Smooth muscle cell (in vitro differentiated cells): ENCODE measurements around the gene ZNF277. TPM values are rescaled to one million over a fixed set of nuclear protein-coding genes. Genes with fewer than 3 reads are reported as not detected.

ENCODE experiments used
- DNase-seq: peaks from one replicate; lab custom pipeline; 2025; ENCODE audit not compliant: unreplicated experiment; lab: John Stamatoyannopoulos, UW
- H2AFZ ChIP-seq: fragments of 200-600 bp; sonication (generic); 2 replicates; pipeline ENCODE4 v1.6.0; 2016; ENCODE audit warnings: antibody characterized with exemption, low read depth, mild to moderate bottlenecking
- H3F3A ChIP-seq: fragments of 200-600 bp; sonication (generic); 2 replicates; pipeline ENCODE4 v1.6.0; 2017; ENCODE audit warnings: antibody characterized with exemption, low read depth
- H3K27ac ChIP-seq: fragments of 200-600 bp; sonication (generic); 2 replicates; pipeline ENCODE4 v1.5.1; 2016; ENCODE audit warnings: low read depth, mild to moderate bottlenecking
- H3K27me3 ChIP-seq: fragments of 200-600 bp; sonication (generic); 2 replicates; pipeline ENCODE4 v1.6.1; 2016; ENCODE audit warnings: low read depth, mild to moderate bottlenecking
- H3K36me3 ChIP-seq: fragments of 200-600 bp; sonication (generic); 2 replicates; pipeline ENCODE4 v1.5.1; 2016; ENCODE audit warnings: low read depth
- H3K4me1 ChIP-seq: fragments of 200-600 bp; sonication (generic); 2 replicates; pipeline ENCODE4 v1.5.1; 2016; ENCODE audit warnings: low read depth
- H3K4me2 ChIP-seq: fragments of 200-600 bp; sonication (generic); 2 replicates; pipeline ENCODE4 v1.6.0; 2016; ENCODE audit warnings: mild to moderate bottlenecking
- H3K4me3 ChIP-seq: fragments of 200-600 bp; sonication (generic); 2 replicates; pipeline ENCODE4 v1.5.1; 2016; ENCODE audit warnings: mild to moderate bottlenecking
- H3K79me2 ChIP-seq: fragments of 200-600 bp; sonication (generic); 2 replicates; pipeline ENCODE4 v1.6.0; 2016; ENCODE audit warnings: low read depth, mild to moderate bottlenecking
- H3K9ac ChIP-seq: fragments of 200-600 bp; sonication (generic); 2 replicates; pipeline ENCODE4 v1.6.0; 2016; ENCODE audit warnings: low read depth
- H3K9me3 ChIP-seq: fragments of 200-600 bp; sonication (generic); replicated peaks from 2 replicates; pipeline ENCODE4 v1.5.1; 2016; ENCODE audit warnings: low read depth
- H4K20me1 ChIP-seq: fragments of 200-600 bp; sonication (generic); 2 replicates; pipeline ENCODE4 v1.6.0; 2016; ENCODE audit warnings: low read depth
- CTCF ChIP-seq: fragments of 200-600 bp; sonication (generic); IDR thresholded peaks from 2 replicates; pipeline ENCODE4 v1.5.1; 2017; ENCODE audit warnings: borderline replicate concordance, mild to moderate bottlenecking, antibody characterized with exemption; ENCODE audit not compliant: insufficient read depth, poor library complexity, severe bottlenecking
- WGBS: methylation state at CpG from one replicate; pipeline ENCODE4 v1.1.7; 2016; ENCODE audit warnings: low lambda C conversion rate; 5-methylcytosine and 5-hydroxymethylcytosine counted together
- polyA plus RNA-seq: library from polyadenylated mRNA; unstranded; fragments of >200 nt; fragmentation: Nextera tagmentation; extraction: Ambion mirVana; gene quantifications from 2 replicates; pipeline ENCODE4 v1.2.1, GENCODE V29; 2016
- total RNA-seq: library from RNA; depleted of rRNA; stranded (reverse); fragments of >200 nt; gene quantifications from 2 replicates; pipeline ENCODE4 v1.2.3, GENCODE V29; 2014

The ZNF277 gene
- total and polyA plus RNA-seq, 2 experiments from 2014 or later = 8.4 to 28.0 TPM

- H3F3A ChIP-seq = no peaks in the 10 kb centered on the region
- H3K4me3 ChIP-seq = no peak overlapping the region
- no peaks in the 10 kb centered on the region for H3K27me3 ChIP-seq
- H2AFZ ChIP-seq = no peak overlapping the region
- no peaks in the 10 kb centered on the region for H3K9me3 ChIP-seq
- 97% methylated on average over 1 of the region's 1 CpG for WGBS
- no peak overlapping the region for H3K27ac ChIP-seq
- peaks cover 9% of the 10 kb centered on the region for H3K36me3 ChIP-seq
- H3K4me1 ChIP-seq = no peaks in the 10 kb centered on the region
- H3K4me2 ChIP-seq = no peak overlapping the region
- TF ChIP-seq CTCF = no peak
- H3K9ac ChIP-seq = no peak overlapping the region
- no peak for DNase-seq
- no peaks in the 10 kb centered on the region for H3K79me2 ChIP-seq
- no peaks in the 10 kb centered on the region for H4K20me1 ChIP-seq
These were observed 121.1 kb downstream of the ZNF277 start for GRCh38 chr7:112327566-112327965.

DNA sequence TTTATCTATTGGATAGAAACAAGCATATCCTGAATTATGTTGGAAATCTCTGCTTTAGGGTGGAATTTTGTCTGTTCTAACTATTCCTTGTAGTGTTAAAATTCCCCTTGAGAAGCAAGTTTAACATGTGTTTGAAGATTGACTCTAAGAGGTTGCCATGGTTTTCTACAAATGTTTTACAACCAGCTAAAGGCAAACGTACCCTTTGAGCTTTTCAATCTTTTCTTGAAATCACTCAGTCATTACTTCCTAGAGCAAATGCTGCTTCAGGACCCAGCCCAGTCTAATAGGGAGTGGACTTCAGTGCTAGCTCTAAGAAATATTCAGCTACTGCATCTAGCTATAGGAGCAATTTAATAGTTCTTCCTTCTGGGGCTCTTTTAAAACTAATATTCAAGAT is 125.0 kb downstream of the ZNF277 start:
- Histone ChIP-seq H4K20me1 (no peaks in the 10 kb centered on the region), H3K9ac (no peak overlapping the region), H3K9me3 (no peaks in the 10 kb centered on the region), H3F3A (no peaks in the 10 kb centered on the region), H3K27ac (no peak overlapping the region), H3K4me3 (no peak overlapping the region), H3K79me2 (no peaks in the 10 kb centered on the region), H3K4me1 (no peaks in the 10 kb centered on the region), H3K27me3 (no peaks in the 10 kb centered on the region), H3K4me2 (no peak overlapping the region), H2AFZ (no peak overlapping the region), H3K36me3 (peaks cover 4% of the 10 kb centered on the region)
- no peak for TF ChIP-seq CTCF
- DNase-seq = no peak
- WGBS = 67% methylated on average over 1 of the region's 1 CpG

DNA sequence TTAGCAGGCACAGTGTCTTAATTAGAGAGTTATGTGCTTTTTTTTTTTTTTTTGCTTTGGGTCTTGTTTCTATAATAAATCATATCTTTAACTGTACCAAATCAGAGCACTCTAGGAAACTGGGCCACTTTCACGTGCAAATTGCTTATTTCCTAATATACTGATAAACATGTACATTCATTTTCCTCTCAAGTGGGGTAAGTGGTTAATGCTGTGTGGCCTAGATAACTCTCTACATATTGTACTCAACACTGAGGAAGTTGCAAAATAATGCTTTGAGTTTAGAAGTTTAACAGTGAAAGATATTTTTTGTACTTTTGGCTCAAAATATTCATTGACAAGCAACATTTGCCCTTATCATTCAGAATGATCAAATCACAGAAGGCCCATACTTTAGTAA is 127.9 kb downstream of the ZNF277 start:
- Histone ChIP-seq H3K4me1 (no peaks in the 10 kb centered on the region), H3K79me2 (no peaks in the 10 kb centered on the region), H3K4me2 (no peak overlapping the region), H3K4me3 (no peak overlapping the region), H3K27me3 (no peaks in the 10 kb centered on the region), H2AFZ (no peak overlapping the region), H3K9me3 (no peaks in the 10 kb centered on the region), H3F3A (no peaks in the 10 kb centered on the region), H4K20me1 (no peaks in the 10 kb centered on the region), H3K36me3 (no peaks in the 10 kb centered on the region), H3K27ac (no peak overlapping the region), H3K9ac (no peak overlapping the region)
- WGBS = 65% methylated on average over 1 of the region's 1 CpG
- no peak for DNase-seq
- no peak for TF ChIP-seq CTCF

GRCh38 chr7:112336261-112336660 is 129.8 kb downstream of the ZNF277 start:
- no peak overlapping the region for H3K27ac ChIP-seq
- no peak for TF ChIP-seq CTCF
- no peak for DNase-seq
- no peaks in the 10 kb centered on the region for H3K79me2 ChIP-seq
- no peaks in the 10 kb centered on the region for H3K4me1 ChIP-seq
- H3K36me3 ChIP-seq = peaks cover 7% of the 10 kb centered on the region
- H3K4me2 ChIP-seq = no peak overlapping the region
- H3F3A ChIP-seq = no peaks in the 10 kb centered on the region
- H3K9ac ChIP-seq = no peak overlapping the region
- H3K4me3 ChIP-seq = no peak overlapping the region
- no peaks in the 10 kb centered on the region for H3K27me3 ChIP-seq
- no peak overlapping the region for H2AFZ ChIP-seq
- H3K9me3 ChIP-seq = no peaks in the 10 kb centered on the region
- no peaks in the 10 kb centered on the region for H4K20me1 ChIP-seq
- WGBS = 100% methylated on average over 2 of the region's 2 CpGs
